DOHH2 (cell line): ENCODE results near the gene ALG5.

ENCODE experiments used
- EZH2phosphoT487 ChIP-seq: fragments of 200-600 bp; sonication (generic); IDR thresholded peaks from 2 replicates; pipeline ENCODE4 v1.6.1; 2017; ENCODE audit warnings: borderline replicate concordance, mild to moderate bottlenecking, antibody characterized with exemption, low read length, moderate library complexity, mixed read lengths
- TF ChIP-seq, protein P1 (sequence below): fragments of 200-600 bp; sonication (generic); IDR thresholded peaks from one replicate; pipeline ENCODE4 v1.5.1; 2014; ENCODE audit warnings: antibody characterized with exemption, mild to moderate bottlenecking, low read depth, low read length; ENCODE audit not compliant: poor library complexity, severe bottlenecking

GRCh38 chr13:37039896-37040295 lies 40.8 kb upstream of the ALG5 start:
- TF ChIP-seq, protein P1, sequence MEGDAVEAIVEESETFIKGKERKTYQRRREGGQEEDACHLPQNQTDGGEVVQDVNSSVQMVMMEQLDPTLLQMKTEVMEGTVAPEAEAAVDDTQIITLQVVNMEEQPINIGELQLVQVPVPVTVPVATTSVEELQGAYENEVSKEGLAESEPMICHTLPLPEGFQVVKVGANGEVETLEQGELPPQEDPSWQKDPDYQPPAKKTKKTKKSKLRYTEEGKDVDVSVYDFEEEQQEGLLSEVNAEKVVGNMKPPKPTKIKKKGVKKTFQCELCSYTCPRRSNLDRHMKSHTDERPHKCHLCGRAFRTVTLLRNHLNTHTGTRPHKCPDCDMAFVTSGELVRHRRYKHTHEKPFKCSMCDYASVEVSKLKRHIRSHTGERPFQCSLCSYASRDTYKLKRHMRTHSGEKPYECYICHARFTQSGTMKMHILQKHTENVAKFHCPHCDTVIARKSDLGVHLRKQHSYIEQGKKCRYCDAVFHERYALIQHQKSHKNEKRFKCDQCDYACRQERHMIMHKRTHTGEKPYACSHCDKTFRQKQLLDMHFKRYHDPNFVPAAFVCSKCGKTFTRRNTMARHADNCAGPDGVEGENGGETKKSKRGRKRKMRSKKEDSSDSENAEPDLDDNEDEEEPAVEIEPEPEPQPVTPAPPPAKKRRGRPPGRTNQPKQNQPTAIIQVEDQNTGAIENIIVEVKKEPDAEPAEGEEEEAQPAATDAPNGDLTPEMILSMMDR, result no peak
- TF ChIP-seq EZH2phosphoT487, result no peak
